HG03097 (cell line): ENCODE data around the gene TLR3.

Experiments used
- ATAC-seq: cut with Tn5 transposase; IDR thresholded peaks from one replicate; pipeline ENCODE4 v1.9.1; 2021; ENCODE audit not compliant: unreplicated experiment, low FRiP score

The TLR3 gene

GRCh38 chr4:186104114-186104889, 35.3 kb downstream of the TLR3 start, which contains the start of gene FAM149A:
TSS of gene FAM149A (plus strand) at chr4:186104704.
- ATAC-seq, result no peak

- ATAC-seq, result no peak
Measured at GRCh38 chr4:186104890-186105646, 36.1 kb downstream of the TLR3 start.

GRCh38 chr4:186105647-186106321, 36.8 kb downstream of the TLR3 start:
- ATAC-seq, result no peak

GRCh38 chr4:186107947-186108346, 39.0 kb downstream of the TLR3 start:
- ATAC-seq, result no peak

GRCh38 chr4:186108391-186108790, 39.4 kb downstream of the TLR3 start:
- ATAC-seq, result no peak

GRCh38 chr4:186109245-186109644, 40.3 kb downstream of the TLR3 start:
- no peak for ATAC-seq

- no peak for ATAC-seq
Measured at GRCh38 chr4:186116697-186117096, 47.7 kb downstream of the TLR3 start.

- ATAC-seq, result no peak
Measured at GRCh38 chr4:186118582-186118981, 49.6 kb downstream of the TLR3 start.

- ATAC-seq, result no peak
Measured at GRCh38 chr4:186121057-186121456, 52.1 kb downstream of the TLR3 start.

- no peak for ATAC-seq
Measured at GRCh38 chr4:186128842-186129241, 59.9 kb downstream of the TLR3 start.

- no peak for ATAC-seq
Measured at GRCh38 chr4:186131935-186132334, 63.0 kb downstream of the TLR3 start.

GRCh38 chr4:186132577-186133242, 63.8 kb downstream of the TLR3 start:
- no peak for ATAC-seq

GRCh38 chr4:186134257-186134656, 65.3 kb downstream of the TLR3 start:
- ATAC-seq, result peak; percentile 98

GRCh38 chr4:186134861-186135260, 65.9 kb downstream of the TLR3 start:
- no peak for ATAC-seq

- ATAC-seq, result no peak
Measured at GRCh38 chr4:186137196-186137794, 68.3 kb downstream of the TLR3 start.
